AG04450 (cell line): ENCODE data around the gene KLK5. TPM values are rescaled to one million over a fixed set of nuclear protein-coding genes. Genes with fewer than 3 reads are reported as not detected.
"Not testable (repeated sequence)": the region's sequence is repeated elsewhere in the genome, so short reads cannot be mapped to it uniquely, and the experiment has no call there.

Experiments
- CTCF ChIA-PET: fragments of 300-600, 350-600 bp; formaldehyde crosslinking; extraction: SDS; loops from one replicate; lab custom pipeline; 2022; ENCODE audit warnings: antibody characterized with exemption, inconsistent platforms; lab: Charles Lee
- POLR2A ChIA-PET: fragments of 350-600 bp; formaldehyde crosslinking; extraction: SDS; loops from one replicate; lab custom pipeline; 2021; ENCODE audit warnings: antibody characterized with exemption, inconsistent platforms; lab: Yijun Ruan, JAX
- DNase-seq: peaks from one replicate; pipeline ENCODE4 v3.0.0-alpha.2; 2011; ENCODE audit warnings: low read depth, low spot score
- H3K27ac ChIP-seq: one replicate; pipeline ENCODE4 v1.5.1; 2012; ENCODE audit warnings: low read depth, low read length, control low read depth
- H3K27me3 ChIP-seq: one replicate; pipeline ENCODE4 v1.6.0; 2012; ENCODE audit warnings: low read length; ENCODE audit not compliant: control insufficient read depth, insufficient read depth
- H3K4me3 ChIP-seq: 2 replicates; pipeline ENCODE4 v1.5.1; 2011; ENCODE audit warnings: mild to moderate bottlenecking, low read depth, low read length, control low read depth
- H3K9me3 ChIP-seq: 2 replicates; pipeline ENCODE4 v1.5.1; 2012; ENCODE audit warnings: low read length; ENCODE audit not compliant: control insufficient read depth, insufficient read depth
- CTCF ChIP-seq: IDR thresholded peaks from 2 replicates; pipeline ENCODE4 v1.5.1; 2011; ENCODE audit warnings: low read depth, low read length, control low read depth, inconsistent platforms
- polyA plus RNA-seq: library from polyadenylated mRNA; depleted of rRNA; stranded (reverse); fragments of >200 nt; gene quantifications from 2 replicates; pipeline ENCODE4 v1.2.3, GENCODE V29; 2011

Gene KLK5
- polyA plus RNA-seq, 1 experiment, result not detected

GRCh38 chr19:50998686-50999085 is 45.8 kb upstream of the KLK5 start:
- ChIA-PET CTCF (no interaction called here), POLR2A (no interaction called here)
- no peak overlapping the region for H3K27ac ChIP-seq

GRCh38 chr19:50998061-50998460 is 45.2 kb upstream of the KLK5 start:
- peaks cover 32% of the 10 kb centered on the region for H3K9me3 ChIP-seq
- H3K27ac ChIP-seq, result no peak overlapping the region
- H3K27me3 ChIP-seq, result no peaks in the 10 kb centered on the region
- no peak for DNase-seq
- POLR2A ChIA-PET, result no interaction called here
- H3K4me3 ChIP-seq, result no peak overlapping the region
- TF ChIP-seq CTCF, result no peak
- CTCF ChIA-PET, result no interaction called here

More at GRCh38 chr19:50998686-50999085, 45.8 kb upstream of the KLK5 start:
- DNase-seq, result no peak
- no peak for TF ChIP-seq CTCF
- Histone ChIP-seq H3K27me3 (no peaks in the 10 kb centered on the region), H3K4me3 (no peak overlapping the region), H3K9me3 (peaks cover 32% of the 10 kb centered on the region)

GRCh38 chr19:50994129-50994528 is 41.3 kb upstream of the KLK5 start:
- H3K27ac ChIP-seq, result no peak overlapping the region

GRCh38 chr19:50992666-50993035 is 39.8 kb upstream of the KLK5 start:
- ChIA-PET POLR2A (no interaction called here), CTCF (interaction anchor here (1.0 to 1.7 kb wide), 3 partner anchors 9 to 28 kb away, joined by 3 to 4 read pairs (median 3); no protein-coding TSS in a partner anchor)
- peaks cover 5% of the 10 kb centered on the region for H3K9me3 ChIP-seq
- DNase-seq, result no peak
- H3K27me3 ChIP-seq, result no peaks in the 10 kb centered on the region
- H3K27ac ChIP-seq, result no peak overlapping the region
- no peak for TF ChIP-seq CTCF
- H3K4me3 ChIP-seq, result no peak overlapping the region

More at GRCh38 chr19:50994129-50994528, 41.3 kb upstream of the KLK5 start:
- no peak for TF ChIP-seq CTCF
- no peak overlapping the region for H3K4me3 ChIP-seq
- CTCF ChIA-PET, result interaction anchor here (0.9 kb wide), 1 partner anchor 23 kb away, joined by 3 read pairs; no protein-coding TSS in a partner anchor
- no peaks in the 10 kb centered on the region for H3K27me3 ChIP-seq
- POLR2A ChIA-PET, result no interaction called here
- H3K9me3 ChIP-seq, result peaks cover 5% of the 10 kb centered on the region
- DNase-seq, result no peak

GRCh38 chr19:50984416-50984815 is 31.6 kb upstream of the KLK5 start:
- H3K27me3 ChIP-seq, DNase-seq, H3K9me3 ChIP-seq, H3K4me3 ChIP-seq, H3K27ac ChIP-seq, POLR2A ChIA-PET, CTCF ChIA-PET: not testable (repeated sequence)
